Stimulated activated CD8-positive, alpha-beta memory T cell treated with anti-CD3 and anti-CD28 coated beads, Interleukin-7, amount 100 ng/mL, for 48 hours (primary cell): ENCODE measurements around the gene HEATR1.
"Not testable (repeated sequence)": the region's sequence is repeated elsewhere in the genome, so short reads cannot be mapped to it uniquely, and the experiment has no call there.

Experiments
- DNase-seq, 2 donors: peaks; one replicate each; pipeline ENCODE4 v3.0.0-alpha.2; 2020; ENCODE audit warnings: low read depth in 1 of 2; ENCODE audit errors: extremely low read depth in 1 of 2

HEATR1 gene

DNA sequence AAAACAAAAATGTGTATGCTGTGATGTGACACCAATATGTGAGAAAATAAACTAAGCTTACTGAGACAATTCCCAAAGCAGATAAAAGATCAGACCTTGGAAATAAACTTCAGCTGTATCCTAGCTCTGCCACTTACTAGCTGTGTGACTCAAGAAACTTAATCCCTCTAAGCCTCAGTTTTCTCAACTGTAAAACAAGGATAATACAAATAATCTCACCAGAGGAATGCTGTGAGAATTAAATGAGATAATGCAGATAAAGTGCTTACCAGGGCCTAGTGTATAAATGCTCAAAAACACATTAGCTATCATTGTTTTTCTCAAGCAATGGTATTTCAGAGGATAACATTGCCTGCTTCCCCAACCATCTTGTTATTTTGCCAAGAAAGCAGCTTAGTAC is 2.1 kb downstream of the HEATR1 start:
- DNase-seq = no peak

DNA sequence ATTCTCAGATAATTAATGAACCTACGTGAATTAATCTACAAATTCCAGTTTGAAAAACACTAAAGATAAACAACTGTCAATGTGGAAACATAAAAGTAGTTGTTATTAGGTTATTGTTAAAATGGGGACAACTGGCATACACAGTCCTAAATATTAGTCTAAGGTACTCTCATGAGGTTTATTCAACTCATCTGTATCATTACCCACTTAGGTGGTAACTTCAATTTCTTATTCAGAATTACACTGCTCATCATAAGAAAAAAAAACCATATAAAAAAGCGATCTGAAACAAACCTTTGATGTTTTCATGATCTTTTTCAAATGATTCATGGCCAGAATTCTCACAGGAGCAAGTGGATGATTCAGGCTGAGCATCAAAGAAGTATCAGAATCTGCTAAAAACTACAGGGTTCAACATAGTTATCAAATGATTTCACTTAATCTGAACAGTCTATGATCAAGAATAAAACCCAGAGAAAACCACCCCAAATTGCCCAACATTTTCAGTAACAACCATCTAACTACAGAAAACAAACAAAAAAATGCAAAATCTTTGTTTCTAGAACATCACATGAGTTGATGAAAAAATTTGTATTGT is 13.7 kb downstream of the HEATR1 start:
- no peak for DNase-seq

GRCh38 chr1:236589531-236589930 is 14.8 kb downstream of the HEATR1 start:
- DNase-seq = no peak

DNA sequence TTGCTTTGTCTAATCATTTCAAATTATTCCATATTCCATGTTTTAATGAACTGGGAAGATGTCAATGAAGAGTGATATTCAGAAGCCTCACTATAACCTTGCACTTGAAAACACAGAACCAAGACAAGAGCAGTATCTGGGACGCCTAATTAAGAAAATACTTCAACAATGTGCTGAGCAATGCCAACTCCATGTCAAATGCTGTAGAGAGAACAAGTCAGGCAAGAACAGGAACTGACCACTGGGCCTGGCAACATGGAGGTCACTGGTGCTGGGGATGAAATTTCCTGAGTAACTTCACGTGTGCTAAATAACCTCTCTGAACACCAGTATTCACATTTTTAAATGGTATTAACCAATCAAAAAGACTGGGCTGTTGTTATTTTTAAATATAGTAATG is 22.8 kb downstream of the HEATR1 start:
- DNase-seq = no peak

DNA sequence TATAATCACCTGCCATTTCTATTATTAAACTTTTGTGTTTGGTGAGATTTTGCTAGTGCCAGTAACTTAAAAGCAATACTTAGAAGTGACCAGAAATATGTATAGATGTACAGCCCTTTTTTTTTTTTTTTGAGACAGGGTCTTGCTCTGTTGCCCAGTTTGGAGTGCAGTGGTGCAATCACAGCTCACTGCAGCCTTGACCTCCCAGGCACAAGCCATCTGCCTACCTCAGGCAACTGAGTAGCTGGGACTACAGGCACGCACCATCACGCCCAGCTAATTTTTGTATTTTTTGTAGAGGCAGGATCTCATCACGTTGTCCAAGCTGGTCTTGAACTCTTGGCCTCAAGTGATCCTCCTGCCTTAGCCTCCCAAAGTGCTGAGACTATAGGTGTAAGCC is 23.9 kb downstream of the HEATR1 start:
- DNase-seq = not testable (repeated sequence)

- no peak for DNase-seq
These were observed 25.7 kb downstream of the HEATR1 start for GRCh38 chr1:236578661-236579060.

DNA sequence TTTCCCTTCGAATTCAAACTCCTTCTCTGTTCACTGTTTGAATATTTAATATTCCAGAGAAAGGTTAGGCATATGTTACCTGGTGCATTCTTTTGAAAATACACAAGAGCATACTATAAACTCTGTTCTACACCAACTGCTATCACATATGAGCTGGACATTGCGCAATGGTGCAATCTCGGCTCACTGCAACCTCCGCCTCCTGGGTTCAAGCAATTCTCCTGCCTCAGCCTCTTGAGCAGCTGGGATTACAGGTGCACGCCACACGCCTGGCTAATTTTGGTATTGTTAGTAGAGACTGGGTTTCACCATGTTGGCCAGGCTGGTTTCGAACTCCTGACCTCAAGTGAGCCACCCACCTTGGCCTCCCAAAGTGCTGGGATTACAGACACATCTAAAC is 27.3 kb downstream of the HEATR1 start:
- not testable (repeated sequence) for DNase-seq

DNA sequence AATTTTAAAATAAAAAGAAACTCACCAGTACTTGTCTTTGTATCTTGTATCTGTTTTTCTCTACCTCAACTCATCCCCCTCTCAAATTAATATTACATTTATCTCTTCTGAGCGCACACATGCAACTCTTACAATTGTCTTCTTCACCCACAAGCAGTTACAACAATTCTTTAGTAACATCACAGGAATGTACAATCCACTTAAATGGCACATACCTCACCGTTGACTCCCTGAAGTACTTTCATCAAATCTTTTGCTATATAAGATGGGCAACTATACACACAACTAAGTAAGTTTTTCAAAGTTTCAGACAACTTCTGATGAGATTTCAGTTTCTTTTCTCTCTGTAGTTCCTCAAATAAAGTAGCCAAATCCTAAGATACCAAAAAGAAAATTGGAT is 28.3 kb downstream of the HEATR1 start:
- no peak for DNase-seq

DNA sequence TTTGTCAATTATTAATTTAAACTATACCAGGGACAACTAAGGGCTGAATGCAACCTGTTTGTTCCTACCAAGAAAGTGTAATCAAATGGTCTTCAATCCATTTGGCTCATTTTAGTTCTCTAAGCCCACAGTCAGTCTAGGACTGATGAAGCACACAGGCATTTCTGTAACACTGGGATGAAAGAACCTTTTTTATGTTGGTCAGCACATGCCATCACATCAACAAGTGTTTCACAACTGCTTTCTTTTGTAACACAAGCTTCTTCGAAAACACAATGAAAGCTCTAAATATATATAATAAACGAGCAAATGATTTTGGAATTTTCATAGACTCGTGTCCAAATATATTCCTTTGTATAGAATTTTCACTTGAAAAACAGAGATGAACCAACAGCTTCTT is 28.8 kb downstream of the HEATR1 start:
- DNase-seq = no peak

GRCh38 chr1:236568285-236568894 is 35.9 kb downstream of the HEATR1 start:
- DNase-seq = no peak

DNA sequence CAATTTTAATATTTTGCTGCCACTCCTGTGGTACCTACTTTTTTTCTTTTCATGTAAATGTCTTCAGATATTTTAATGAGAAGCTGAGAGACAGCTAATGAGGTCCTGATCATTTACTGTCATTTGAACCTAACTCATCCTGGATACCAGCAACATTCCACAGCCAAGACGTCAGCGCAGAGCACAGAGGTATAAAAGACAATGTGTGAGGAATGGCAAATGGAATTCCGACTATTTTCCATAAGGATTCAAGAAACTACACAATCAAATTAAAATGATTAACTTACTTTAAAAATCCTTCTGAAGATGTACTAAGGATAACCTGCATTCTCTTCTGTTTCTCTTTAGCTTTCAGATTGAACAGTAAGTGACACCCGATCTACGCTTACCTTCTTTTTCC is 38.8 kb downstream of the HEATR1 start:
- DNase-seq = no peak

GRCh38 chr1:236561976-236562375 is 42.3 kb downstream of the HEATR1 start:
- DNase-seq = no peak

- no peak for DNase-seq
These were observed 44.0 kb downstream of the HEATR1 start for GRCh38 chr1:236560213-236560771.

DNA sequence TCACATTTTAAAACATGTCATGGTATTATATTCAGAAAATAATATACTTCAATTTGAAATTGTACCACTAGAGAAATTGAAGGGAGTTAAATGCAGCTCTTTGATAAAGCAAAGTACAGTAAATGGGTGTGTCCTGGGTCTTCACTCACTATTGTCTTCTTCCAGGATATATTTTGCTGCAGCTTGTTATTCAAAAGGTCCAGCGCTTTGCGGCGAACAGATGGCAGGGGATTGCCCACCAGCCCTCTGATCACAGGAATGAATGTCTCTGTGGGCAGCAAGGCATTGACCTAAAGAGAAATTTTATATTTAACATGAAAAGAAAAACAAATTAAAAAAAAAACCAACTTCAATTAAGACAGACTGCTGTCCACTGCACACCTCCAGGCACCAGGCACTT is 45.5 kb downstream of the HEATR1 start:
- no peak for DNase-seq

- DNase-seq = no peak
These were observed 46.2 kb downstream of the HEATR1 start for GRCh38 chr1:236558081-236558480.

GRCh38 chr1:236556606-236557005 is 47.7 kb downstream of the HEATR1 start:
- DNase-seq = no peak

DNA sequence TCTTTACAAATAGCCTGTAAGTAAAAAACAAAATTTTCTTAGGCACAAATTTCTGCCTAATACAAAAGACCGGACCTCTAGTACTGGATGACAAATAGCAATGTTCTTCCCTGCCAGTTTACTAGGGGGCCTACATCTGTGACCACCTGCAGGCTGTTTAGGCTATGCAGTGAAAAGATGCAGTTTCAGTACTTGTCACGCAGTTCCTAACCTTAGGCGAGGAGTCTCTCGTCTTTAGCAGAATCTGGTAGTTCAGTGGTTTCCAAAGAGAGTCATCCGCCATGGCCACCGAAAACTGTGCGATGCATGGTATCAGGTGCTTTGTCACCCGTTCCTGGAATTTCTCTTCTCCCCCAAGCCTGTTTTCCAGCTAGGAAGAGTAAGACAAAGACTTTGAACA is 50.9 kb downstream of the HEATR1 start:
- no peak for DNase-seq

- no peak for DNase-seq
These were observed 51.4 kb downstream of the HEATR1 start for GRCh38 chr1:236552901-236553300.

DNA sequence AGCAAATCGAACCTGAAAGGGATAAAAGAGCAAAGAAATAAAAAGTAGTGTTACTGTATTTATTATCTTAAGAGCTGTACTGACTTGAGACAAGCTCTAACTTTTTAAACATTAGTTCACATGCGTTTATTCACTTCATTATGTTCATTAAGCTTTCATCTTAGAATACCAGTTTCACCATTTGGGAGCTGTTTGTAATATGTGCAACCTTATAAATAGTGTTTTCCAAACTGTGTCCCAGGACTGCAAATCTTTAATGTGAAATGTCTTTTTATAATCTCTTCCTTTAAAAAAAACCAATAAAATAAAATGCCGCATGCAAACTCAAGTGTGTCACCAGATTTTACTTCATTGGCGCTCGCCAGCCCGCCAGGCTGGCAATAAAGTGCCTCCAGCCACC is 52.2 kb downstream of the HEATR1 start:
- no peak for DNase-seq

- no peak for DNase-seq
These were observed 53.1 kb downstream of the HEATR1 start for GRCh38 chr1:236550961-236551851.

- DNase-seq = no peak
These were observed 55.9 kb downstream of the HEATR1 start for GRCh38 chr1:236548452-236548851.
